Tibial artery (tissue), 4 donors: ENCODE measurements around the gene TMEM52.

Source experiments
- DNase-seq, 2 donors: peaks; one replicate each; pipeline ENCODE4 v3.0.0-alpha.2; 2019
- H3K27ac ChIP-seq, 2 donors: fragments of 200-600 bp; sonication (generic) in 1 of 2; 1 replicate in 1 of 2; 2 replicates in 1 of 2; pipeline ENCODE4 v1.5.1; 2018 to 2019; ENCODE audit warnings: mild to moderate bottlenecking in 1 of 2
- H3K27me3 ChIP-seq, 2 donors: fragments of 200-600 bp; sonication (generic) in 1 of 2; one replicate each; pipeline versions ENCODE4 v1.5.1 to v1.6.0; 2016 to 2019
- H3K36me3 ChIP-seq, 3 donors: fragments of 200-600 bp; sonication (generic) in 2 of 3; one replicate each; pipeline ENCODE4 v1.5.1; 2016 to 2019; ENCODE audit warnings: mild to moderate bottlenecking in 2 of 3
- H3K4me1 ChIP-seq, 4 donors: fragments of 200-600 bp; sonication (generic) in 2 of 4; 1 replicate in 3 of 4; 2 replicates in 1 of 4; pipeline ENCODE4 v1.5.1; 2016 to 2019
- H3K4me3 ChIP-seq, 2 donors: fragments of 200-600 bp; sonication (generic) in 1 of 2; 1 replicate in 1 of 2; 2 replicates in 1 of 2; pipeline ENCODE4 v1.5.1; 2018 to 2019; ENCODE audit warnings: mild to moderate bottlenecking in 2 of 2
- H3K9me3 ChIP-seq, 3 donors: fragments of 200-600 bp; sonication (generic) in 1 of 3; one replicate each; pipeline ENCODE4 v1.5.1; 2016 to 2019
- intact Hi-C: fragments of 100-400 bp; cut with DNase I; formaldehyde crosslinking; loops from one replicate; pipeline ENCODE4 v1.15.0; 2023; ENCODE audit warnings: low total_unique reads
- TF ChIP-seq, protein P1 (sequence below), 2 experiments: fragments of 200-600 bp in 1 of 2; fragments of 450-650 bp in 1 of 2; IDR thresholded peaks; one replicate each; pipeline ENCODE4 v1.5.1; 2017 to 2019; ENCODE audit warnings: antibody characterized with exemption in 2 of 2, mild to moderate bottlenecking in 1 of 2, moderate library complexity in 1 of 2

Gene TMEM52

DNA sequence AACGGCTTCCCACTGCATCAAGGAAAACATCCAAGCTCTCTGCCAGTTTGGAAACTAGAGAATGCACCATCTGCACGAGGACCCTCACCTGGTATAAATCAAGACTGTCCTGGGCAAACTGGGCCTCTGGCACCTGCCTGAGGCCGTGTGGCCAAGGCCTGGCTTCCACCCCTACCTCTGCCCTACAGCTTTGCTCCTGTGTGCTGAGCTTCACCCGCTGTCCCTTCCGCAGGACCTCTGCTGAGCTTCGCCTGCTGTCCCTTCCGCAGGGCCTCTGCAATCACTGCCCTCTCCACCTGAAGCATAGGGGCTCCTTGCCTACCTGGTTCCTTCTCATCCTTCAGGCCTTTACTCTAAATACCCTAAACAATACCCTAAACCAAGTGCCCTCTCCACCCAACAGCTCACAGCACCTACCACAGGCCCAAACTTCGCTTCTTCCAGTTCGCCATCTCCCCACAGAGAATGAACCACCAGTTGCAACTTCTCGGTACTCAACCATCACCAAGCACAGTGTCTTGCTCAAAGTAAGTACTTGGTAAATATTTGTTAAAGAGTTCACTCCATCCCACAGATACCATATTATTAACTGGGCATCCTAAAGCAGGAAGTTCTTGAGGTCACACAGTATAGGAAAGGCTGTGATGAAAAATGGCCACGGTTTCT lies 46.6 kb downstream of the TMEM52 start:
- TF ChIP-seq, protein P1, sequence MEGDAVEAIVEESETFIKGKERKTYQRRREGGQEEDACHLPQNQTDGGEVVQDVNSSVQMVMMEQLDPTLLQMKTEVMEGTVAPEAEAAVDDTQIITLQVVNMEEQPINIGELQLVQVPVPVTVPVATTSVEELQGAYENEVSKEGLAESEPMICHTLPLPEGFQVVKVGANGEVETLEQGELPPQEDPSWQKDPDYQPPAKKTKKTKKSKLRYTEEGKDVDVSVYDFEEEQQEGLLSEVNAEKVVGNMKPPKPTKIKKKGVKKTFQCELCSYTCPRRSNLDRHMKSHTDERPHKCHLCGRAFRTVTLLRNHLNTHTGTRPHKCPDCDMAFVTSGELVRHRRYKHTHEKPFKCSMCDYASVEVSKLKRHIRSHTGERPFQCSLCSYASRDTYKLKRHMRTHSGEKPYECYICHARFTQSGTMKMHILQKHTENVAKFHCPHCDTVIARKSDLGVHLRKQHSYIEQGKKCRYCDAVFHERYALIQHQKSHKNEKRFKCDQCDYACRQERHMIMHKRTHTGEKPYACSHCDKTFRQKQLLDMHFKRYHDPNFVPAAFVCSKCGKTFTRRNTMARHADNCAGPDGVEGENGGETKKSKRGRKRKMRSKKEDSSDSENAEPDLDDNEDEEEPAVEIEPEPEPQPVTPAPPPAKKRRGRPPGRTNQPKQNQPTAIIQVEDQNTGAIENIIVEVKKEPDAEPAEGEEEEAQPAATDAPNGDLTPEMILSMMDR (IDR thresholded peaks at IDR 0.05), result no peak
- no peak for DNase-seq
- Histone ChIP-seq H3K4me3 (no peak overlapping the region), H3K36me3 (peaks cover 0 to 11% (median 8%) of the 10 kb centered on the region in 3 donors), H3K9me3 (no peaks in the 10 kb centered on the region), H3K4me1 (peaks cover 0 to 98% (median 41%) of the 10 kb centered on the region in 4 donors), H3K27me3 (no peaks in the 10 kb centered on the region), H3K27ac (no peak overlapping the region)
- intact Hi-C loops, result no loop called here

DNA sequence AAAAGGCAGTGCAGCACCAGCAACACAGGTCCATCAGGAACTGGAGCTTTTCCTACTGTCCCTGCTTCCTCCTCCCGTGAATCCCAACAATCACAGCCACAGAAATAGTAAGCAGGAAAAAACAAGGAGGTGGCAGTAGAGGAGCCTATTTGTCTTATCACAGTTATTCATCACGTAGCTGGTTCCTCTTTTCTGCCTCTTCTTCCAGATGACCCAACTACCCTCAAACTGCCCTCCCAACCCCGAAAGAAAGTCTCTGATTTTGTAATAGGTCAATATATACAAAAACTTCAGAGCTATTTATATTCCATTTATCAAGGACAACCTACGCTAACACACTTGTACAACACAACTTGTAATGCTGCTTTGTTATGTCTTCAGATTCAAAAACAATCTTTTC lies 49.6 kb downstream of the TMEM52 start:
- no peak for DNase-seq
- H3K27me3 ChIP-seq, result no peaks in the 10 kb centered on the region
- intact Hi-C loops, result no loop called here
- no peak overlapping the region for H3K4me3 ChIP-seq
- H3K4me1 ChIP-seq, result peaks cover 0 to 86% (median 36%) of the 10 kb centered on the region in 4 donors
- peaks cover 0 to 4% (median 0%) of the 10 kb centered on the region in 3 donors for H3K36me3 ChIP-seq
- no peak overlapping the region for H3K27ac ChIP-seq
- TF ChIP-seq, protein P1 (IDR thresholded peaks at IDR 0.05), result no peak
- H3K9me3 ChIP-seq, result no peaks in the 10 kb centered on the region
